GM23338 (cell line): ENCODE measurements around the gene ADCY5. TPM values are rescaled to one million over a fixed set of nuclear protein-coding genes. Genes with fewer than 3 reads are reported as not detected.

ENCODE experiments used
- ATAC-seq: fragments of 200-7000 bp; cut with Tn5 transposase; 3 replicates; pipeline ENCODE4 v1.9.1; 2020
- DNase-seq: peaks from one replicate; pipeline ENCODE4 v3.0.0-alpha.2; 2015; ENCODE audit warnings: low spot score
- H2AFZ ChIP-seq: fragments of 200-600 bp; sonication (generic); 2 replicates; pipeline ENCODE4 v1.8.0; 2016; ENCODE audit warnings: antibody characterized with exemption, mild to moderate bottlenecking, moderate library complexity
- H3F3A ChIP-seq: fragments of 200-600 bp; sonication (generic); replicated peaks from 2 replicates; pipeline ENCODE4 v1.8.0; 2017; ENCODE audit warnings: antibody characterized with exemption, mixed run types, low read depth
- H3K27ac ChIP-seq: fragments of 200-600 bp; sonication (generic); 2 replicates; pipeline ENCODE4 v1.6.1; 2016; ENCODE audit warnings: low read depth
- H3K27me3 ChIP-seq: fragments of 200-600 bp; sonication (generic); 2 replicates; pipeline ENCODE4 v1.8.0; 2016; ENCODE audit warnings: mild to moderate bottlenecking, mixed run types, moderate library complexity; ENCODE audit not compliant: insufficient read depth
- H3K36me3 ChIP-seq: fragments of 200-600 bp; sonication (generic); 2 replicates; pipeline ENCODE4 v1.8.0; 2016; ENCODE audit warnings: mild to moderate bottlenecking; ENCODE audit not compliant: insufficient read depth
- H3K4me1 ChIP-seq: fragments of 200-600 bp; sonication (generic); 2 replicates; pipeline ENCODE4 v1.8.0; 2016; ENCODE audit warnings: mild to moderate bottlenecking, moderate library complexity; ENCODE audit not compliant: insufficient read depth
- H3K4me2 ChIP-seq: fragments of 200-600 bp; sonication (generic); 2 replicates; pipeline ENCODE4 v1.7.1; 2017; ENCODE audit warnings: mixed run types
- H3K4me3 ChIP-seq: fragments of 200-600 bp; sonication (generic); 2 replicates; pipeline ENCODE4 v1.6.1; 2016; ENCODE audit warnings: mixed run types
- H3K79me2 ChIP-seq: fragments of 200-600 bp; sonication (generic); replicated peaks from 2 replicates; pipeline ENCODE4 v1.8.0; 2017; ENCODE audit warnings: mild to moderate bottlenecking; ENCODE audit not compliant: insufficient read depth
- H3K9me2 ChIP-seq: fragments of 200-600 bp; sonication (generic); 2 replicates; pipeline ENCODE4 v1.8.0; 2017; ENCODE audit not compliant: insufficient read depth
- H4K20me1 ChIP-seq: fragments of 200-600 bp; sonication (generic); replicated peaks from 2 replicates; pipeline ENCODE4 v1.8.0; 2017; ENCODE audit warnings: mild to moderate bottlenecking; ENCODE audit not compliant: insufficient read depth
- H3K27ac Mint-ChIP-seq: 2 replicates; pipeline ENCODE4 v1.8.0; 2020; ENCODE audit warnings: inconsistent platforms, mild to moderate bottlenecking, moderate library complexity, mixed read lengths
- H3K27me3 Mint-ChIP-seq: 3 replicates; pipeline ENCODE4 v1.8.0; 2022; ENCODE audit warnings: low read depth, mild to moderate bottlenecking, moderate library complexity, mixed read lengths, inconsistent platforms; ENCODE audit not compliant: insufficient read depth, poor library complexity
- H3K36me3 Mint-ChIP-seq: 3 replicates; pipeline ENCODE4 v1.8.0; 2021; ENCODE audit warnings: low read depth, mild to moderate bottlenecking, inconsistent platforms, moderate library complexity, mixed read lengths
- H3K4me1 Mint-ChIP-seq: 3 replicates; pipeline ENCODE4 v1.8.0; 2020; ENCODE audit warnings: mild to moderate bottlenecking, inconsistent platforms, mixed read lengths
- H3K4me3 Mint-ChIP-seq: 3 replicates; pipeline ENCODE4 v1.8.0; 2021; ENCODE audit warnings: moderate library complexity, mild to moderate bottlenecking, inconsistent platforms, mixed read lengths
- H3K9me3 Mint-ChIP-seq: 3 replicates; pipeline ENCODE4 v1.8.0; 2020; ENCODE audit warnings: moderate library complexity, mild to moderate bottlenecking, inconsistent platforms, mixed read lengths
- CTCF ChIP-seq, 2 experiments: fragments of 200-600 bp in 1 of 2; sonication (generic) in 1 of 2; conservative IDR thresholded peaks; 2 replicates each; pipeline versions ENCODE4 v1.5.1 to v1.6.1; 2016 to 2017; ENCODE audit warnings: antibody characterized with exemption in 2 of 2, low read depth in 2 of 2, mild to moderate bottlenecking in 2 of 2, moderate library complexity in 1 of 2
- ETS1 ChIP-seq: IDR thresholded peaks from 2 replicates; pipeline ENCODE4 v1.6.1; 2016; ENCODE audit warnings: antibody characterized with exemption
- EZH2 ChIP-seq: fragments of 200-600 bp; sonication (generic); IDR thresholded peaks from one replicate; pipeline ENCODE4 v1.8.0; 2017; ENCODE audit warnings: antibody characterized with exemption, mild to moderate bottlenecking, low read depth; ENCODE audit not compliant: unreplicated experiment
- JUNB ChIP-seq: IDR thresholded peaks from one replicate; pipeline ENCODE4 v1.6.1; 2016; ENCODE audit warnings: antibody characterized with exemption; ENCODE audit not compliant: unreplicated experiment
- NANOG ChIP-seq: IDR thresholded peaks from 2 replicates; pipeline ENCODE4 v1.6.1; 2016; ENCODE audit warnings: antibody characterized with exemption, borderline replicate concordance
- POLR2AphosphoS5 ChIP-seq: IDR thresholded peaks from 2 replicates; pipeline ENCODE4 v1.6.1; 2016; ENCODE audit warnings: antibody characterized with exemption, low read depth
- REST ChIP-seq: IDR thresholded peaks from one replicate; pipeline ENCODE4 v1.6.1; 2018; ENCODE audit warnings: antibody characterized with exemption; ENCODE audit not compliant: unreplicated experiment
- STAT1 ChIP-seq: IDR thresholded peaks from one replicate; pipeline ENCODE4 v1.6.1; 2016; ENCODE audit warnings: antibody characterized with exemption; ENCODE audit not compliant: unreplicated experiment
- ZNF114 ChIP-seq: fragments of 250-450 bp; sonication (Bioruptor Pico); IDR thresholded peaks from 2 replicates; pipeline ENCODE4 v1.5.0; 2020; ENCODE audit warnings: mild to moderate bottlenecking, moderate library complexity
- ZNF331 ChIP-seq: fragments of 250-450 bp; sonication (Bioruptor Pico); IDR thresholded peaks from 2 replicates; pipeline ENCODE4 v1.5.0; 2020; ENCODE audit warnings: low read depth, mild to moderate bottlenecking, moderate library complexity
- polyA plus RNA-seq: library from polyadenylated mRNA; unstranded; fragments of >200 nt; fragmentation: Nextera tagmentation; extraction: Ambion mirVana; gene quantifications from 2 replicates; pipeline ENCODE4 v1.2.1, GENCODE V29; 2016
- total RNA-seq: library from RNA; depleted of rRNA; stranded (reverse); fragments of >200 nt; shearing (Covaris generic); gene quantifications from 2 replicates; pipeline ENCODE4 v1.2.3, GENCODE V29; 2014

ADCY5 gene
- total and polyA plus RNA-seq, 2 experiments from 2014 or later: 3.5 to 10.2 TPM

DNA sequence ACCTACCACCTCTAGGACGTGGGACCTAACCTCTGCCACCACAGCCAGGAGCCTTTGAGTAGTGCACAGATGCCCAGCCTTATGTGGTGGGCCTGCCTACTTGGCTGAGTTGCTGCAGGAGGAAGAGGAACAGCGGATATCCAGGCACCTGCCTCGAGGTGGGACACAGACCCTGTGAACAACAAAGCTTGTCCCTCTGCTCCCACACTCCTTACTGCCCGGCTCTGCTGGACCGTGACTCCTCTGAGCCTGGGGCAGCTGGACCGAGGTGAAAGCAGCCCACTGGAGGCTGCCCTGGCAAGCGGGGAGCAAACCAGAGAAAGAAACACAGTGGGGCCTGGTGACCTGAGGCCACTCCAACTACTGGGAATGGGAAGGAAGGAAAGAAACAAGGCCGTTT lies 149.3 kb downstream of the ADCY5 start (continued):
- TF ChIP-seq REST (no peak), EZH2 (no peak), ZNF331 (no peak), POLR2AphosphoS5 (no peak)

GRCh38 chr3:123298903-123299302 lies 150.0 kb downstream of the ADCY5 start:
- H2AFZ ChIP-seq: no peak overlapping the region
- Mint-ChIP-seq H3K9me3 (no peaks in the 10 kb centered on the region), H3K36me3 (peaks cover 45% of the 10 kb centered on the region), H3K27ac (no peak overlapping the region), H3K4me3 (no peak overlapping the region), H3K4me1 (peaks cover 3% of the 10 kb centered on the region; the same call in 1 of the 3 replicates), H3K27me3 (peaks cover 16% of the 10 kb centered on the region)
- H3K4me2 ChIP-seq: no peak overlapping the region
- H3K79me2 ChIP-seq: no peaks in the 10 kb centered on the region
- DNase-seq: no peak
- H4K20me1 ChIP-seq: no peaks in the 10 kb centered on the region
- no peak for ATAC-seq
- H3F3A ChIP-seq: no peaks in the 10 kb centered on the region
- no peak overlapping the region for H3K4me3 ChIP-seq
- H3K4me1 ChIP-seq: no peaks in the 10 kb centered on the region
- H3K27ac ChIP-seq: no peak overlapping the region
- no peaks in the 10 kb centered on the region for H3K9me2 ChIP-seq
- H3K27me3 ChIP-seq: no peaks in the 10 kb centered on the region
- no peaks in the 10 kb centered on the region for H3K36me3 ChIP-seq
- TF ChIP-seq STAT1 (no peak), NANOG (no peak), REST (no peak), JUNB (no peak), EZH2 (no peak), POLR2AphosphoS5 (no peak), ETS1 (no peak), ZNF114 (CRISPR knock-in tag) (no peak), CTCF (conservative IDR thresholded peaks at IDR 0.05; ENCODE audit: low read depth in 2 of 2) (no peak)
